Activated naive CD8-positive, alpha-beta T cell (primary cell): Measurements from ENCODE around the gene DCAF15.
"Not testable (repeated sequence)": the region's sequence is repeated elsewhere in the genome, so short reads cannot be mapped to it uniquely, and the experiment has no call there.

Experiments
- H3K27ac Mint-ChIP-seq: one replicate; pipeline ENCODE4 v1.8.0; 2021; ENCODE audit warnings: mixed read lengths
- H3K27me3 Mint-ChIP-seq: one replicate; pipeline ENCODE4 v1.8.0; 2021; ENCODE audit warnings: mixed read lengths
- H3K36me3 Mint-ChIP-seq: one replicate; pipeline ENCODE4 v1.8.0; 2021; ENCODE audit warnings: mixed read lengths
- H3K4me1 Mint-ChIP-seq: one replicate; pipeline ENCODE4 v1.8.0; 2021; ENCODE audit warnings: low read depth, mixed read lengths
- H3K4me3 Mint-ChIP-seq: one replicate; pipeline ENCODE4 v1.8.0; 2021; ENCODE audit warnings: mild to moderate bottlenecking, mixed read lengths
- H3K9me3 Mint-ChIP-seq: one replicate; pipeline ENCODE4 v1.8.0; 2021; ENCODE audit warnings: low read depth, mixed read lengths

The DCAF15 gene

GRCh38 chr19:13961826-13962698 lies 9.8 kb downstream of the DCAF15 start:
- Mint-ChIP-seq H3K27ac (no peak overlapping the region), H3K27me3 (no peaks in the 10 kb centered on the region), H3K36me3 (no peaks in the 10 kb centered on the region), H3K4me3 (no peak overlapping the region), H3K4me1 (peaks cover under 1% of the 10 kb centered on the region), H3K9me3 (no peaks in the 10 kb centered on the region)

GRCh38 chr19:13962699-13963602 lies 10.6 kb downstream of the DCAF15 start:
- Mint-ChIP-seq H3K27ac (no peak overlapping the region), H3K36me3 (no peaks in the 10 kb centered on the region), H3K27me3 (no peaks in the 10 kb centered on the region)

DNA sequence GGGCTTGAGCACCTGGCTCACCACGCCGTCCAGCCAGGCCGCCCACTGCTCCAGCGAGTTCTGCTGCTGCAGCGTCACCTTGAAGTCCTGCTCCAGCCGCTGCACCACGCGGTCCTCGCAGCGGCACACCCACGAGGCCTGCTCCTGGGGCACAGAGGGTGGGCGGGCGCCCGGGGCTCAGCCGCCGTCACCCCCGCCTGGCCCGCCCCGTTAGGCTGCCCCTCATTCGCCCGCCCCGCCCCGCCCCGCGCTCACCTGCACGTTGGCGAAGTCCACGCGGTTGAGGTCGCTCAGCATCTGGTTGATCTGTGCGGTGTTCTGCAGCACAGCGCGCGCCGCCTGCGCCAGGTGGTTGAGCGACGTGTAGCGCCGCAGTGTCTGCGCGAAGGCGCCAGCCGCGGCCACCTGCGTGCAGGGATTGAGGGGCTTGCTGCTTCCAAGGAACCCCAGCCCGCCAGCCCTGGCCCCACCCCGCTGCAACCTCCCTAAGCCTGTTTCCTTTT lies 11.3 kb downstream of the DCAF15 start:
- Mint-ChIP-seq H3K27me3 (no peaks in the 10 kb centered on the region), H3K4me1 (no peaks in the 10 kb centered on the region), H3K9me3 (no peaks in the 10 kb centered on the region), H3K4me3 (no peak overlapping the region), H3K36me3 (no peaks in the 10 kb centered on the region), H3K27ac (no peak overlapping the region)

More at GRCh38 chr19:13962699-13963602, 10.6 kb downstream of the DCAF15 start:
- no peaks in the 10 kb centered on the region for H3K4me1 Mint-ChIP-seq
- H3K4me3 Mint-ChIP-seq, result no peak overlapping the region
- no peaks in the 10 kb centered on the region for H3K9me3 Mint-ChIP-seq

DNA sequence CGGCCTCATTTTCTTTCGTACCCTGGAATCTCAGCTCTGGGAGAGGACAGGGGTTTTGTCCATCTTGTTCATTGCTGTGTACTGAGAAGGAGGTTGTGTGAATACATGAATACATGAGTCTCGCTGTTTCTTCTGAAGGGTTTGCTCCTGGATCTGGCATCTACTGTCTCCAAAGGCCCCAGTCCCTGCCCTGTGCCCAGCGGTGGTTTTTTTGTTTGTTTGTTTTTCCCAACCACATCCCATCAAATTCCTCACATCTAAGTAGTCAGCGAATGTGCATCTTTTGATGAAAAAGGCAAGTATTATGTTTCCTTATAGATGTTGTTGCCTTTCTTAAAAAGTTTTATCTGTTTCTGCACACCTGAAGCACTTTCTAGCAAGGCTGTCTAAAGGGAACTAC lies 12.5 kb downstream of the DCAF15 start:
- no peaks in the 10 kb centered on the region for H3K9me3 Mint-ChIP-seq
- no peak overlapping the region for H3K27ac Mint-ChIP-seq

GRCh38 chr19:13965377-13965896 lies 13.1 kb downstream of the DCAF15 start:
- no peaks in the 10 kb centered on the region for H3K4me1 Mint-ChIP-seq
- H3K27me3 Mint-ChIP-seq, result no peaks in the 10 kb centered on the region
- H3K4me3 Mint-ChIP-seq, result no peak overlapping the region
- H3K9me3 Mint-ChIP-seq, result no peaks in the 10 kb centered on the region
- H3K27ac Mint-ChIP-seq, result no peak overlapping the region
- peaks cover 3% of the 10 kb centered on the region for H3K36me3 Mint-ChIP-seq

More for the DNA sequence above, 12.5 kb downstream of the DCAF15 start:
- Mint-ChIP-seq H3K36me3 (peaks cover 3% of the 10 kb centered on the region), H3K4me1 (no peaks in the 10 kb centered on the region), H3K4me3 (no peak overlapping the region), H3K27me3 (no peaks in the 10 kb centered on the region)

- Mint-ChIP-seq H3K4me1 (no peaks in the 10 kb centered on the region), H3K36me3 (peaks cover 3% of the 10 kb centered on the region), H3K27ac (no peak overlapping the region), H3K4me3 (no peak overlapping the region), H3K9me3 (no peaks in the 10 kb centered on the region), H3K27me3 (no peaks in the 10 kb centered on the region)
Observed at GRCh38 chr19:13965926-13966683, 13.8 kb downstream of the DCAF15 start.

DNA sequence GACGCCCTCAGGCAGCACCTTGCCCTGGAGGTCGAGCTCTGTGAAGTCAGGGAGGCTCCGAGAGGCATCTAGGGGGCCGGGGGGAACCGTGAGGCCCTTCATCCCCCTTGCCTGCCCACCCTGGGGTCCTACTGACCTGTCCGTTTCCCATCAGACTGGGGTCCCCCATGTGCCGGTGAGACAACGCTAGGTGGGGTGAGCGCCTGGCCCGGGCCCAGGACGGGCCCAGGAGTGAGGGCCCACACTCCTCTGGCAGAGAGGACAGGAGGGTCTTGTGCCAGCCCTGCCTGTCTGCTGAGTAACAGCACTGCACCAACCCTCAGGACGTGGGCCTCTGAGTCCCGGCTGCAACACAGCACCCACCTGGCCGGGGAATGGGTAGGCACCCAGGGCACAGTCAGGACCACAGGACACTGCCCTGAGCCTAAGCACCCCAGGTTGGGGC lies 14.4 kb downstream of the DCAF15 start:
- Mint-ChIP-seq H3K4me3 (no peak overlapping the region), H3K27ac (no peak overlapping the region), H3K4me1 (no peaks in the 10 kb centered on the region), H3K36me3 (peaks cover 3% of the 10 kb centered on the region), H3K9me3 (no peaks in the 10 kb centered on the region), H3K27me3 (no peaks in the 10 kb centered on the region)

DNA sequence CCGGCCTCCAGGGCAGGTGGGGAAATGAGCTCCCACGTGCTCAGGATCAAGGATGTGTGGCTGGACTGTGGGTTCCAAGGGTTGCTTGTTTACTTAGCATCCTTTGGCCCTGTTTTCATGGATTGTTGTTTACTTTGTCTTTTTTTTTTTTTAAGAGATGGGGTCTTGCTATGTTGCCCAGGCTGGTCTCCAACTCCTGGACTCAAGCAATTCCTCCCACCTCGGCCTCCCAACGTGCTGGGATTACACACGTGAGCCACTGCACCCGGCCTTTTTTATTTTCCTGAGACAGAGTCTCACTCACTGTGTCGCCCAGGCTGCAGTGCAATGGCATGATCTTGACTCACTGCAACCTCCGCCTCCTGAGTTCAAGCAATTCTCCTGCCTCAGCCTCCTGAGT lies 14.9 kb downstream of the DCAF15 start:
- H3K4me1 Mint-ChIP-seq, H3K27ac Mint-ChIP-seq, H3K27me3 Mint-ChIP-seq, H3K9me3 Mint-ChIP-seq, H3K36me3 Mint-ChIP-seq, H3K4me3 Mint-ChIP-seq: not testable (repeated sequence)

- no peak overlapping the region for H3K27ac Mint-ChIP-seq
- H3K4me3 Mint-ChIP-seq, result no peak overlapping the region
- no peaks in the 10 kb centered on the region for H3K9me3 Mint-ChIP-seq
- H3K4me1 Mint-ChIP-seq, result no peaks in the 10 kb centered on the region
- peaks cover 3% of the 10 kb centered on the region for H3K36me3 Mint-ChIP-seq
- H3K27me3 Mint-ChIP-seq, result no peaks in the 10 kb centered on the region
Observed at GRCh38 chr19:13968383-13968935, 16.1 kb downstream of the DCAF15 start.

- Mint-ChIP-seq H3K4me1 (peaks cover 2% of the 10 kb centered on the region), H3K27me3 (no peaks in the 10 kb centered on the region), H3K27ac (no peak overlapping the region), H3K4me3 (no peak overlapping the region), H3K9me3 (no peaks in the 10 kb centered on the region), H3K36me3 (peaks cover 3% of the 10 kb centered on the region)
Observed at GRCh38 chr19:13968999-13969398, 16.7 kb downstream of the DCAF15 start.

DNA sequence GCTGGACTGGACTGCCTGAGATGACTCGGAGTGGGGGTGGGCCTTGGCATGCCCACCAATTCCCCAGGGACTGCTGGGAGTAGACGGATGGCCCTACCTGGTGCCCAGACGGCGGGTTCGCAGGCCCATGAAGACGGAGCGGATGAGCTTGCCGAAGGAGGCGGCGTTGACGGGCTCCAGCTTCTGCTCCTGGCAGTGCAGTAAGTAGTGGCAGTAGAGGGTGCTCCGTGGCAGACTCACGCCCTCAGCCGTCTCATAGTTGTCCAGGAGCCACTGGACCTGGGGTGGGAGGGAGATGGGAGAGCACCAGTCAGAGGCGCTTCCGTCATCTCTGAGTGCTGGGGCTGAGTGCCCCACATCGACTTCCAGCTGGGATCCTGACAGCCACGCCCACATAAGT lies 17.6 kb downstream of the DCAF15 start:
- Mint-ChIP-seq H3K27ac (no peak overlapping the region), H3K4me1 (peaks cover 8% of the 10 kb centered on the region), H3K27me3 (no peaks in the 10 kb centered on the region), H3K36me3 (peaks cover 3% of the 10 kb centered on the region), H3K4me3 (no peak overlapping the region), H3K9me3 (no peaks in the 10 kb centered on the region)

DNA sequence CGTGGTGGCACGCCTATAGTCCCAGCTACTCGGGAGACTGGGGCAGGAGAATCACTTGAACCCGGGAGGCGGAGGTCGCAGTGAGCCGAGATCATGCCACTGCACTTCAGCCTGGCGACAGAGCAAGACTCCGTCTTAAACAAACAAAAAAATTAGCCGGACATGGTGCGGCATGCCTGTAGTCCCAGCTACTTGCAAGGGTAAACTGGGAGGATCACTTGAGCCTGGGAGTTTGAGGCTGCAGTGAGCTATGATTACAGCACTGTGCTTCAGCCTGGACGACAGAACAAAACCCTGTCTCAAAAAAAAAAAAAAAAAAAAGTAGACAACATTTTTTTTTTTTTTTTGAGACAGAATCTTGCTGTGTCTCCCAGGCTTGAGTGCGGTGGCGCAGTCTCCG lies 19.6 kb downstream of the DCAF15 start:
- H3K9me3 Mint-ChIP-seq, H3K27ac Mint-ChIP-seq, H3K4me3 Mint-ChIP-seq, H3K36me3 Mint-ChIP-seq, H3K27me3 Mint-ChIP-seq: not testable (repeated sequence)
- peaks cover 12% of the 10 kb centered on the region for H3K4me1 Mint-ChIP-seq

- H3K27ac Mint-ChIP-seq, result no peak overlapping the region
- H3K4me3 Mint-ChIP-seq, result no peak overlapping the region
- H3K36me3 Mint-ChIP-seq, result peaks cover 3% of the 10 kb centered on the region
- no peaks in the 10 kb centered on the region for H3K27me3 Mint-ChIP-seq
- H3K9me3 Mint-ChIP-seq, result no peaks in the 10 kb centered on the region
- peaks cover 12% of the 10 kb centered on the region for H3K4me1 Mint-ChIP-seq
Observed at GRCh38 chr19:13972368-13973155, 20.3 kb downstream of the DCAF15 start.
